MG63 (cell line): ENCODE data around the gene POLE. TPM values are rescaled to one million over a fixed set of nuclear protein-coding genes. Genes with fewer than 3 reads are reported as not detected.

Experiments used
- DNase-seq: peaks from one replicate; pipeline ENCODE4 v3.0.0-alpha.2; 2020
- H3K27me3 ChIP-seq: fragments of 250-450 bp; sonication (Bioruptor Pico); 2 replicates; pipeline ENCODE4 v1.5.1; 2020; ENCODE audit warnings: mild to moderate bottlenecking, moderate library complexity
- H3K36me3 ChIP-seq: fragments of 250-450 bp; sonication (Bioruptor Pico); 2 replicates; pipeline ENCODE4 v1.5.1; 2020; ENCODE audit warnings: mild to moderate bottlenecking, moderate library complexity
- H3K4me3 ChIP-seq: fragments of 250-450 bp; sonication (Bioruptor Pico); 2 replicates; pipeline ENCODE4 v1.5.1; 2020; ENCODE audit warnings: mild to moderate bottlenecking, moderate library complexity
- H3K9me3 ChIP-seq: fragments of 250-450 bp; sonication (Bioruptor Pico); 2 replicates; pipeline ENCODE4 v1.5.1; 2020; ENCODE audit warnings: mild to moderate bottlenecking, moderate library complexity
- total RNA-seq: library from RNA; depleted of rRNA; stranded (reverse); fragments of >200 nt; shearing (Covaris generic); gene quantifications from 2 replicates; pipeline ENCODE4 v1.2.3, GENCODE V29; 2014; ENCODE audit warnings: low replicate concordance

Gene POLE
- total RNA-seq, 1 experiment from 2014 or later = 18.8 TPM

DNA sequence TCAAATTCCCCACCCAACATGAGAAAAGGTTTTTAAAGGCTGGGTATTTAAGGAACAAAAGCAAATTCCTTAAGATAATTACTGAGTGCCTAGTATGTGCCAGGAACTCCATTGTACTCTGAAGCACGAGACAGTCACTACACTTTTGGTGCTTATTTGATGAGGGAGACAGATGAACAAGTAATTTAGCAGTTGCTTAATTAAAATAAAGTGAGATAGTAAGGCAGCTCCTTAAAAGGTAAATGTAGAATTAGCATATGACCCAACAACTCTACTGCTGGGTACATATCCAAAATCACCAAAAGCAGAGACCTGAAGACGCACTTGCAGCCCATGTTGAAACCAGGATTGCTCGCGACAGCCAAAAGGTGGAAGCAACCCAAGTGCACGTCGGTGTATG, 21.3 kb downstream of the POLE start:
- H3K36me3 ChIP-seq = peaks cover 100% of the 10 kb centered on the region
- no peaks in the 10 kb centered on the region for H3K27me3 ChIP-seq
- DNase-seq = no peak
- H3K9me3 ChIP-seq = no peaks in the 10 kb centered on the region
- no peak overlapping the region for H3K4me3 ChIP-seq

- Histone ChIP-seq H3K36me3 (peaks cover 100% of the 10 kb centered on the region), H3K9me3 (no peaks in the 10 kb centered on the region), H3K27me3 (no peaks in the 10 kb centered on the region), H3K4me3 (no peak overlapping the region)
- no peak for DNase-seq
Measured at GRCh38 chr12:132665149-132665491, 22.0 kb downstream of the POLE start.

DNA sequence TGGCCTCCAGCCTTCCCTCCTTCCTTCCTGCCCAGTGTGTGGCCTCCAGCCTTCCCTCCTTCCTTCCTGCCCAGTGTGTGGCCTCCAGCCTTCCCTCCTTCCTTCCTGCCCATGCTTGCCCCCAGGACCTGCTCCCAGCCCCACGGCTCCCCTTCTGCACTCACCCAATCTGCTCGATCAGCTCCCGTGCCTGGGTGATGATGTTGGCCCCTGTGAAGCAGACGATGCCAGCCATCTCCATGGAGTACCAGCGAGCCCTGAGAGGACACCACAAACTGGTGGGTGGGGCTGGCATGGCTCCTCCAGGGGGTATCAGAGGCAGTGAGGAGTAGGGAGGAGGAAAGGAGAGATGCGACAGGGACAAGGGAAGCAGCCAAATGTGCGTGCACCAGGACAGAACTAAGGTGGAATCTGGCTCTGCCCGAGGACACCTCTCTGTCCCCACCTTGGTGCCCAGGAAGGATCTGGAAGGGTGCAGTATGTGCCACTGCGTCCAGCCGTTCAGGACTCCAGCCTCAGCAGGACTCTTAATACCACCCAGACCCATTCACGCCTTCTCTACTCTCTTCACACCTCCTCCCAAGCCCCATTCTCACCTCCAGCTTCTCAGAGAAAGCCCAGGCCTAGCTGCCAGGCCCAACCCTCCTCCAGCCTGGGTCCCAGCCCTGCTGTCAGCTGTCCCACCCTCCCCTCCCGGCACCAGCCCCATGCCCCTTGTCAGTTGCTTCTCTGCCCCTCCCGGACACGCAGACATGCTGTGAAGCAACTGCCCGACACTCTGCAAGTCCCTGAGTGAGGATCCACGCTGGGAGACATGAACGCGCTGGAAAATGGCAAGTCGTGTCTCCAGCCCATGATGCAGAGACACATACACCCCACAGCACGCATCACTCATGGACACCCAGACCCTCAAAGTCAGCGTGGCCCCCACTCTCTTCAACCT, 22.7 kb downstream of the POLE start:
- no peaks in the 10 kb centered on the region for H3K27me3 ChIP-seq
- DNase-seq = no peak
- H3K9me3 ChIP-seq = no peaks in the 10 kb centered on the region
- H3K36me3 ChIP-seq = peaks cover 100% of the 10 kb centered on the region
- H3K4me3 ChIP-seq = no peak overlapping the region

DNA sequence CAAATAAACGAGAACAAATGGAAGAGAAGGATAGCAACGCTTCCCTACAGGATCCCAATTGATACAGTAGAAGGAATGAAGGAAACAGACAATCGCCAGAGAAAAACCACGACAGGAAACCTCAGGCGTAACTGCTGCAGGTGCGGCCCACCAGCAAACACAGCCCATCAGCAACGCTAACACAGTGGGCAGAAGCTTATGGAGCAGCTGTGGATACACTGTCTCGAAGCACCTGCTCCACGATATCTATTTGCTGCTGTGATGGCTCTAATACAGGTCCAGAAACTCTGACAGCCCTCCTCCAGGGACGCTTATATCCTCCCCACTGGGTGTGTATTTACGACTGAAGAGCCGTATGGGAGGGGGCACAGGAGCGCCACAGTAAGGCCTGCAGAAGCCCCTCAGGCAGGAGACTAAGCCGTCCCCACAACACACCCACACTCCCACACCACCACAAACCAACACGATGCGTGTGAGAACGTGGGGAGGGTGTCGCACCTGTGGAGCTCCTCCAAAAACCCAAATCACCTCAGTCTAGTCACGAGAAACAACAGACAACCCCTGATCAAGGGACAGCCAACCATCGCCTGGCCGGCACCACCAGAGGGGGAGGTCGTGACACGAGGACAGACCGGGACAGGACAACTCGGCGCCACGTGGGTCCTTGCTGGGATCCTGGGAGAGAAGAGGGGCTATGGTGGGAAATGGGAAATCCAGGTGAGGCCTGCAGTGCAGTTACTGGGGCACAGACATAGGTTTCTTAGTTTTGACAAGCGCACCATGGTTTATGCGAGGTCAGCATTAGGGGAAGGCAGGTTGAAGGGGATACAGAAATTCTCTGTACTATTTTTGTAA, 24.0 kb downstream of the POLE start:
- no peaks in the 10 kb centered on the region for H3K9me3 ChIP-seq
- no peak for DNase-seq
- H3K36me3 ChIP-seq = peaks cover 99% of the 10 kb centered on the region
- H3K27me3 ChIP-seq = no peaks in the 10 kb centered on the region
- no peak overlapping the region for H3K4me3 ChIP-seq

- Histone ChIP-seq H3K36me3 (peaks cover 99% of the 10 kb centered on the region), H3K27me3 (no peaks in the 10 kb centered on the region), H3K4me3 (no peak overlapping the region), H3K9me3 (no peaks in the 10 kb centered on the region)
- no peak for DNase-seq
Measured at GRCh38 chr12:132661972-132662371, 25.2 kb downstream of the POLE start.

- Histone ChIP-seq H3K9me3 (no peaks in the 10 kb centered on the region), H3K27me3 (no peaks in the 10 kb centered on the region), H3K4me3 (no peak overlapping the region), H3K36me3 (peaks cover 99% of the 10 kb centered on the region)
- no peak for DNase-seq
Measured at GRCh38 chr12:132660996-132661395, 26.1 kb downstream of the POLE start.

- no peak for DNase-seq
- H3K27me3 ChIP-seq = no peaks in the 10 kb centered on the region
- H3K36me3 ChIP-seq = peaks cover 99% of the 10 kb centered on the region
- no peak overlapping the region for H3K4me3 ChIP-seq
- no peaks in the 10 kb centered on the region for H3K9me3 ChIP-seq
Measured at GRCh38 chr12:132660052-132660451, 27.1 kb downstream of the POLE start.

- DNase-seq = no peak
- Histone ChIP-seq H3K9me3 (no peaks in the 10 kb centered on the region), H3K27me3 (no peaks in the 10 kb centered on the region), H3K4me3 (no peak overlapping the region), H3K36me3 (peaks cover 99% of the 10 kb centered on the region)
Measured at GRCh38 chr12:132659146-132659545, 28.0 kb downstream of the POLE start.

DNA sequence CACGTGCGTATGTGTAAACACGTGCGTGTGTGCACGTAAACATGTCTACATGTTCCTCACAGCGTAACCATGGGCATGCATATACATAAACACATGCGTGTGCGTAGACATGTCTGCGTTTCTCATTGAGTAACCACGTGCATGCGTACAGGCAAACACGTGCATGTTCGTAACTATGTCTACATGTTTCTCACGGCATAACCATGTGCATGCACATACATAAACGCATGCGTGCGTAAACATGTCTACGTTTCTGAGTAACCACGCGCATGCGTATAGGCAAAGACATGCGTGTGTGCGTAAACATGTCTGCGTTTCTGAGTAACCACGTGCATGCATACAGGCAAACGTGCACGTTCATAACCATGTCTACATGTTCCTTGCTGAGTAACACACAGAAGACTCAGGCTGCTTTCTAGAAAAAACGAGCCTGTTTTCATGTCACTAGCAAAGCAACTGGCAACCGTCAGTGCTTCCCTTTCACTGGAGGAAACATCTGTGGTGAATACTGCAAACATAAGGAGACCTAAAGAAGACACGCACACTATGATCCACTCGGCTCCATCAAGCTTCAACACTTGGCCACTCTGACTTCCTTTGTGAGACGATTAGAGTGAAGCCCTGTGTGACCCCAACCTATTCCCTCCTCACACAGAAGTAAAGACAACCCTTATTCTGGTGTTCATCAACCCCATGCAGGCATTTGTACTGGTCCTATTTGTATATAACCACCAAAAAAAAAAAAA, 28.8 kb downstream of the POLE start:
- Histone ChIP-seq H3K36me3 (peaks cover 96% of the 10 kb centered on the region), H3K9me3 (no peaks in the 10 kb centered on the region), H3K4me3 (no peak overlapping the region), H3K27me3 (no peaks in the 10 kb centered on the region)
- DNase-seq = no peak

DNA sequence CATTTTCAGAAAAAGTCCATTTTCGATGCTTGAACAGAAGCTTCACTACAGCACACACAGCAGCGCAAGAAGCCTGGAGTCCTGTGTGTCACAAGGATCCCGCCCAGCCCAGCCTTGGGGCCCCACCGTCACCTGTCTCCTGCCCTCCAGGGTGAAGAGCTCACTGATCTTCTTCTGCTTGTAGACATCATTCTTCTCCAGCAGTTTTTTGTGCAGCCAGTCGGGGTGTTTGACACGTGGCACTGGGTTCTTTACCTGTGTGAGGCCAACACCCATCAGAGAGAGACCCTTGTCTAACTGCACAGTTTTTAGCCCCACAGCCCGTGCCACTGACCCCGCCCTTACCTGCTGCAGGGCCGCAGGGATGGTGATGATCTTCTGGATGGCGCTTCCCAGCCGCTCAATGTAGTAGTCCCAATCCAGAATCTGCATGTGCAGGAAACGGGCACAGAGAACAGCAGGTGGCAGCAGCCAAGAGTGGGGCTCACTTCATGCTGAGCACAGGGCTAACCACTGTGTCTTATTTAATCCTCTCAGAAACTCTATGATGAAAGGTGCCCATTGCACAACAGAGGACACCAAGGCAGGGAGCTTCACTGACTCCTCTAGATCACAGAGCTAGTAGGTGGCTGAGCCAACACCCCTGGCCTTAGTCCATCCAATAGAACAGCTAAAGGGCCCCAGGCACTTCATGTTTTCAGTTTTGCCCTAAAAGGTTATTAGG, 30.0 kb downstream of the POLE start:
- no peaks in the 10 kb centered on the region for H3K9me3 ChIP-seq
- DNase-seq = no peak
- H3K36me3 ChIP-seq = peaks cover 95% of the 10 kb centered on the region
- H3K27me3 ChIP-seq = no peaks in the 10 kb centered on the region
- no peak overlapping the region for H3K4me3 ChIP-seq

DNA sequence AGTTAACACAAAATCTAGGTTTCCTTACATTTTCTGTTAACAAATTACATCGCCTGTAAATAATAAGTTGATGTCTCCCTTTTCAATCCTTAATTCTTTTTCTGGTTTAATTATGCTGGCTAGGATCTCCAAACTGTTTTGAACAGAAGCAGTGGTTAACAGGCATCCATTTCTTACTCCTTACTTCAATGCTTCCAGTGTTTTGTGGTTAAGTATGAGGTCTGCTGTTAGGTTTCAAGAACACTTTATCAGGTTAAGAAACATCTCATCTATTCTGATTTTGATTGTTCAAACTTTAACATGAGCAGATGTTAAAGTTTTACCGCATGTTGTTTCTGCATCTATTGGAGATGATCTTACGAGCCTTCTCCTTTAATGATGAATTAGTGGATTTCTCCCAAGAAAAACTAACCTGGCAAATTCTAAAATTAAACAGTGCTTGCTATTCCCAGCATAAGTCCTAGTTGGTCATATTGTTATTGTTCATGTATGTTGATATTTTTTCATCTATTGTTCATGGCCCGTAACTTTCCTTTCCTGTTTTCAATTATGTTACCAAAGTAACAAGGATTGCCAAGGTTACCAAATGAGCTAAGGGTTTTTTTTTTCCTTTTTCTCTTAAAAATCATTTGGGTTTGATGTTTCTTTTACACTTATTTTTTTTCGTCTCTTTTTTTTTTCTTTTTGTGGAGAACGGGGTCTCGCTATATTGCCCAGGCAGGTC, 33.4 kb downstream of the POLE start:
- Histone ChIP-seq H3K27me3 (no peaks in the 10 kb centered on the region), H3K4me3 (no peak overlapping the region), H3K36me3 (peaks cover 91% of the 10 kb centered on the region), H3K9me3 (no peaks in the 10 kb centered on the region)
- DNase-seq = no peak

DNA sequence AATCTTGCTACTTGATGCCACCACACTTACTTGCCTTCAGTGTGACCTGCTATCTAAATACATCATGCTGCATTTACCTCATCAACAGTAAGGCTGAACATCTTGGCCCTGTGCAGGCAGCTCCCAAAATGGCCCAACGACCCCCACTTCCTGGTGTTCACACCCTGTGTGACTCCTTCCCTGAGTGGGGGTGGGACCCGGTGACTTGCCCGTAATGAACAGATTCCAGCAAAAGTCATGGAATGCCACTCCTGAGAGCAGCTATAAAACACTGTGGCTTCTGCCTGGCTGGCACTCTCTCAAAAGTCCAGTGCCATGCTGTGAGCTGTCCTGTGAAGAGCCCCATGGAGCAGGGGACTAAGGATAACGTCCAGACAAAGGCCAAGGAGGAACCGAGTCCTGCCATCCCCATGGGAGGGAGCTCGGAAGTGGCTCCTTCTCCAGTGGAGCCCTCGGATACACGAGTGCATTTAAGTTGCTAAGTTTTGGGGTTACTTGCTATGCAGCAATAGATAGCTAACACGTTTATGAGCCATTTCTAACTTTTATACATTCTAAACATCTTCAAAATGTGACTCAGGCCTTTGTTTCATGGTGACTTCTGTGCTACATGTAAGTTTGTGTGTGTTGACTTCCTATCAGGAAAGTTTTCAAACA, 35.6 kb downstream of the POLE start:
- no peaks in the 10 kb centered on the region for H3K9me3 ChIP-seq
- no peaks in the 10 kb centered on the region for H3K27me3 ChIP-seq
- no peak overlapping the region for H3K4me3 ChIP-seq
- DNase-seq = no peak
- H3K36me3 ChIP-seq = peaks cover 92% of the 10 kb centered on the region

DNA sequence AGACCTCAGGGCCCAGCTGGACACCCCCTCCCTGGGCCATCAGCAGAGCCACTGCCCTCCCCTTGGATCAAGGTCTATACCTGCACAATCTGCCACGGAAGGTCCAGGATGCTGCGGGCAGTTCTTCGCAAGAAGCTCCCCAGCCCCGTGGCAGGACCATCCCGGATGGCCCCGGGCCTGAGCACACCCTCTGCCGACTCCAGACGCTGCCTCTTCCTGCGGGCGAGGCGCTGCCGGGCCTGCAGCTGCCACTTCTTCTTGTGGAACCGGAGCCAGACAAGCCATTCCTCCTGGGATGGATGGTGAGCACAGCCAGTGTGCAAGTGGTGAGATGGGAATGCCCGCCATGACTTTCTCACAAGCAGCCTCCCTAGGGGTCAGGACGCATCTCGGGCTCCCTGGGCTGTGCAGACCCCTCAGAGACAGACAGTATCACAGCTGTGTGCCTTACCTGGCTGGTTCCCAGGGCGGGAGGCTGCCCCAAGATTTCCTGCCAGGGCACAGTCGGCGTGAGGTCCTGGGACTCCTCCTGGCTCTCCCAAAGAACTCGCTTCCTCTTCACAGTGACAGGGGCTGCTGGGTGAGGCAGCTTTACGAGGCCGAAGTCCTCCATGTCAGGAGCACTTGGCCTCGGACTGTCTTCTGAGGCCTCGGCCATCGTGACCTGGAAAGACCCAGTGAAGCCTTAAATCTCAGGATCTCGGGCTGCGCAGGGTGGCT, 37.8 kb downstream of the POLE start:
- Histone ChIP-seq H3K9me3 (no peaks in the 10 kb centered on the region), H3K27me3 (no peaks in the 10 kb centered on the region), H3K4me3 (no peak overlapping the region), H3K36me3 (peaks cover 82% of the 10 kb centered on the region)
- no peak for DNase-seq

GRCh38 chr12:132648616-132649225, 38.4 kb downstream of the POLE start:
- peaks cover 84% of the 10 kb centered on the region for H3K36me3 ChIP-seq
- no peaks in the 10 kb centered on the region for H3K27me3 ChIP-seq
- DNase-seq = no peak
- no peak overlapping the region for H3K4me3 ChIP-seq
- H3K9me3 ChIP-seq = no peaks in the 10 kb centered on the region
